Measurements from ENCODE around the gene LYPD6B. TPM values are rescaled to one million over a fixed set of nuclear protein-coding genes. Genes with fewer than 3 reads are reported as not detected.

LYPD6B gene
- total and polyA plus RNA-seq, 2 donors from 2014 or later = 9.4 to 17.6 TPM

GRCh38 chr2:149098701-149099100 is 60.2 kb downstream of the LYPD6B start:
- intact Hi-C loops (cut with DNase I) = no loop called here
- peaks cover 0 to 6% (median 0%) of the 10 kb centered on the region in 3 donors for H3K4me1 ChIP-seq (ENCODE audit: control insufficient read depth in 2 of 3, insufficient read depth in 2 of 3, low read depth in 1 of 3, low read length in 3 of 3)
- no peaks in the 10 kb centered on the region for H3K36me3 ChIP-seq (ENCODE audit: control insufficient read depth in 2 of 3, insufficient read depth in 3 of 3, low read length in 3 of 3)
- FAIRE-seq (no peak), DNase-seq (peak in 2 of 5 donors; percentile 61 to 88)
- no peak overlapping the region for H3K9ac ChIP-seq (ENCODE audit: low read length in 3 of 3)
- no peak overlapping the region for H3K27ac ChIP-seq (ENCODE audit: low read depth in 2 of 2, low read length in 2 of 2)
- no peaks in the 10 kb centered on the region for H3K27me3 ChIP-seq (ENCODE audit: control insufficient read depth, insufficient read depth, low read length)
- no peak overlapping the region for H3K4me3 ChIP-seq (ENCODE audit: low read length in 3 of 3)
- H3K9me3 ChIP-seq (ENCODE audit: control insufficient read depth in 2 of 3, insufficient read depth in 1 of 3, low read length in 3 of 3) = no peaks in the 10 kb centered on the region
- no peak for TF ChIP-seq CTCF (IDR thresholded peaks at IDR 0.05; ENCODE audit: borderline replicate concordance, extremely low read depth, insufficient read depth)

GRCh38 chr2:149099298-149099697 is 60.8 kb downstream of the LYPD6B start:
- no peak for TF ChIP-seq CTCF (IDR thresholded peaks at IDR 0.05; ENCODE audit: borderline replicate concordance, extremely low read depth, insufficient read depth)
- Histone ChIP-seq H3K9me3 (ENCODE audit: control insufficient read depth in 2 of 3, insufficient read depth in 1 of 3, low read length in 3 of 3) (no peaks in the 10 kb centered on the region), H3K4me1 (ENCODE audit: control insufficient read depth in 2 of 3, insufficient read depth in 2 of 3, low read depth in 1 of 3, low read length in 3 of 3) (peaks cover 0 to 6% (median 0%) of the 10 kb centered on the region in 3 donors), H3K4me3 (ENCODE audit: low read length in 3 of 3) (no peak overlapping the region), H3K36me3 (ENCODE audit: control insufficient read depth in 2 of 3, insufficient read depth in 3 of 3, low read length in 3 of 3) (no peaks in the 10 kb centered on the region), H3K27me3 (ENCODE audit: control insufficient read depth, insufficient read depth, low read length) (no peaks in the 10 kb centered on the region), H3K9ac (ENCODE audit: low read length in 3 of 3) (no peak overlapping the region), H3K27ac (ENCODE audit: low read depth in 2 of 2, low read length in 2 of 2) (no peak overlapping the region)
- intact Hi-C loops (cut with DNase I) = no loop called here
- FAIRE-seq (no peak), DNase-seq (no peak)

GRCh38 chr2:149100739-149101699 is 62.5 kb downstream of the LYPD6B start:
- no peak overlapping the region for H3K4me3 ChIP-seq (ENCODE audit: low read length in 3 of 3)
- DNase-seq = no peak

More at GRCh38 chr2:149100739-149101699, 62.5 kb downstream of the LYPD6B start:
- Histone ChIP-seq H3K27ac (ENCODE audit: low read depth in 2 of 2, low read length in 2 of 2) (no peak overlapping the region), H3K9ac (ENCODE audit: low read length in 3 of 3) (no peak overlapping the region), H3K36me3 (ENCODE audit: control insufficient read depth in 2 of 3, insufficient read depth in 3 of 3, low read length in 3 of 3) (no peaks in the 10 kb centered on the region), H3K9me3 (ENCODE audit: control insufficient read depth in 2 of 3, insufficient read depth in 1 of 3, low read length in 3 of 3) (no peaks in the 10 kb centered on the region), H3K4me1 (ENCODE audit: control insufficient read depth in 2 of 3, insufficient read depth in 2 of 3, low read depth in 1 of 3, low read length in 3 of 3) (peaks cover 0 to 2% (median 0%) of the 10 kb centered on the region in 3 donors), H3K27me3 (ENCODE audit: control insufficient read depth, insufficient read depth, low read length) (no peaks in the 10 kb centered on the region)
- no peak for TF ChIP-seq CTCF (IDR thresholded peaks at IDR 0.05; ENCODE audit: borderline replicate concordance, extremely low read depth, insufficient read depth)
- FAIRE-seq = no peak
- intact Hi-C loops (cut with DNase I) = no loop called here

Data from kidney (tissue), 14 donors.